ES-I3 (cell line): ENCODE results near the gene KIF17.

ENCODE experiments used
- H3K36me3 ChIP-seq: 2 replicates; pipeline ENCODE4 v1.6.1; 2013; ENCODE audit warnings: mild to moderate bottlenecking, low read length, control low read depth, moderate library complexity; ENCODE audit not compliant: insufficient read depth
- H3K4me1 ChIP-seq: 2 replicates; pipeline ENCODE4 v1.6.1; 2013; ENCODE audit warnings: mild to moderate bottlenecking, control low read depth, low read length; ENCODE audit not compliant: insufficient read depth
- H3K9ac ChIP-seq: 2 replicates; pipeline ENCODE4 v1.6.1; 2013; ENCODE audit warnings: low read depth, mild to moderate bottlenecking, low read length, moderate library complexity
- H3K9me3 ChIP-seq: 2 replicates; pipeline ENCODE4 v1.6.1; 2013; ENCODE audit warnings: mild to moderate bottlenecking, low read length, moderate library complexity; ENCODE audit not compliant: control insufficient read depth, insufficient read depth

The KIF17 gene

GRCh38 chr1:20717452-20718342 lies at the start of gene KIF17:
Gene KIF17, minus strand, starts transcription at chr1:20718007. Its CDS starts 301 bp downstream, at chr1:20717706.
- Histone ChIP-seq H3K36me3 (no peaks in the 10 kb centered on the region), H3K9ac (peak within 1 kb of the TSS; percentile 59), H3K4me1 (0 out of 2 replicates have a peak, but pooled peaks cover 4% of the 10 kb centered on the region), H3K9me3 (no peaks in the 10 kb centered on the region)

DNA sequence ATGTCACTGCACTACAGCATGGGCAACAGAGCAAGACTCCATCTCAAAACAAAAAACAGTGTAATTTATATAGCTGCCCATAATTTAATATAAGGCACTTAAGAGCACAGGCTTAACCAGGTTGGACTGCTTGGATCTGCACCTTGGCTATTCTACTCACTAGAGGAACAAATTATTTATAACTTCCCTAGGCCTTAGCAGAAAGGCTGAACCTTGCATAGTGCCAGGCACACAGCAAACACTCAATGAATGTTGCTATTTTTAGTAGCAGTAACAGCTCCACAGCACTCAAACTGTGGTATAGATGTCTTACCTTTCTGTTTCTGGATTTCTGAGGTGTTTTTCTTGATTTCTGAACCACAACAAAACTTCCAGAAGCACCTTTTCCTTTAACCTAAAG lies 49.5 kb upstream of the KIF17 start:
- peaks cover 44% of the 10 kb centered on the region for H3K36me3 ChIP-seq

DNA sequence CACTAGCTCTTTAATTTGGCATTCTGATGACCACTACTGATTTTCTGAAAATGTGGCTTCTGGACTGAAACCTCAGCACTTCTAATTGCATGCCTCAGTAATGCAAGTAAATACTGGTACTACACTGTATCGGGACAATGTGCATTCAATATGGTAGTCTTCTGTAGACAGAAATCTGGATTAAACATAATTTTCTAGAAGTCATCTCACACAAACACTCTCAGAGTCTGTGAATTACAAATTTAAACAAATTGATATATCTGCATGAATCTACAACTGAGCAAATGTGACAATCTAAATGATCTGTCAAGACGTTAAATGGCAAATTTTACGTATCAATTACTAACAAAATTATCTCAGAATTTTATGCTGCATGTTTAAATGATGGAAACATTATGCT lies 45.6 kb upstream of the KIF17 start:
- Histone ChIP-seq H3K9me3 (no peaks in the 10 kb centered on the region), H3K36me3 (peaks cover 35% of the 10 kb centered on the region)

More for the DNA sequence above, 49.5 kb upstream of the KIF17 start:
- no peak overlapping the region for H3K9ac ChIP-seq
- no peaks in the 10 kb centered on the region for H3K9me3 ChIP-seq
- H3K4me1 ChIP-seq = no peaks in the 10 kb centered on the region

DNA sequence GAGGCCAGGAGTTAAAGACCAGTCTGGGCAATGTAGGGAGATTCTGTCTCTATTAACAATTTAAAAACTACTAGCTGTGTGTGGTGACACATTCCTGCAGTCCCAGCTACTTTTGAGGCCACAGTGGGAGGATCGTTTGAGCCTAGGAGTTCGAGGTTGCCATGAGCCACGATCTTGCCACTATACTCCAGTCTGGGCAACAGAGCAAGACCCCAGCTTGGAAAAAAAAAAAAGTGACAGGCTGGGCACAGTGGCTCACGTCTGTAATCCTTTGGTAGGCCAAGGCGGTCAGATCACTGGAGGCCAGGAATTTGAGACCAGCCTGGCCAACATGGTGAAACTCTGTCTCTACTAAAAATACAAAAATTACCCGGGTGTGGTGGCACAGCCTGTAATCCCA lies 42.5 kb upstream of the KIF17 start:
- H3K4me1 ChIP-seq = no peaks in the 10 kb centered on the region

More for the DNA sequence above, 45.6 kb upstream of the KIF17 start:
- H3K9ac ChIP-seq = no peak overlapping the region
- no peaks in the 10 kb centered on the region for H3K4me1 ChIP-seq

DNA sequence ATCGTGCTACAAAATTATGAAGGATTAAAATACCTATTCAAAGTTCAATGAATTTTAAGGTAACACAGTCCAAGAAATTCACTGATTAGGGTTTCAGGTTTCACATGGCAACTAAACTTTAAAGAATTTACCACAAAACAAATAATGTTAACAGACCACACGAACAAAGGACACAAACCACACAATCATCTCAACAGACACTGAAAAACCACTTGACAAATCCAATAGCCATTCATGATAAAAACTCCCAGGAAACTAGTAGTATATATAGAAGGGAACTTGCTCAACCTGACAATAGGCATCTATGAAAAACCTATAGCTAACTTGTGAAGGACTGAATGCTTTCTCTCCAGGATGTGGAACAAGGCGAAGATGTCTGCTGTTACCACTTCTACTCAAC lies 35.8 kb upstream of the KIF17 start:
- H3K4me1 ChIP-seq = peaks cover 2% of the 10 kb centered on the region; the same call in 1 of the 2 replicates
- no peak overlapping the region for H3K9ac ChIP-seq
- H3K9me3 ChIP-seq = no peaks in the 10 kb centered on the region
- peaks cover 28% of the 10 kb centered on the region for H3K36me3 ChIP-seq

More for the DNA sequence above, 42.5 kb upstream of the KIF17 start:
- Histone ChIP-seq H3K9me3 (no peaks in the 10 kb centered on the region), H3K9ac (no peak overlapping the region), H3K36me3 (peaks cover 38% of the 10 kb centered on the region)

DNA sequence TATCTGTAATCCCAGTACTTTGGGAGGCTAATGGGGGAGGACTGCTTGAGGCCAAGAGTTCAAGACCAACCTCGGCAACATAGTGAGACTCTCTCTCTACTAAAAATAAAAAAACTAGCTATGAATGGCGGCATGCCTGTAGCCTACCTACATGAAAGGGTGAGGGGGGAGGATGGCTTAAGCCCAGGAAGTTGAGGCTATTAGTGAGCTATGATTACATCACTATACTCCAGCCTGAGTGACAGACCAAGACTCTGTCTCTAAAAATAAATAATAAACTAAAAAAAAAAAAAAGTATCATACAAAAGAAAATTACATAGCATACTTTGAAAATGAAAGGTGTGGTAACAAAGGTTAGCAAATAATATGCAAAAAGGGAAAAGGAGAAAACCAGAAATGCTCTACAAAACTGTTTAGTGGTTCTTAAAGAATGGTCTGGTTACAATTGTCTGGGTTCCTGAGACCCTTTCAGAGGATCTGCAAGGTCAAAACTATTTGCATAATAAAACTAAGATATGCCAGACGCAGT lies 33.7 kb upstream of the KIF17 start:
- Histone ChIP-seq H3K4me1 (peaks cover 2% of the 10 kb centered on the region; the same call in 1 of the 2 replicates), H3K9me3 (no peaks in the 10 kb centered on the region), H3K9ac (no peak overlapping the region), H3K36me3 (peaks cover 28% of the 10 kb centered on the region)

DNA sequence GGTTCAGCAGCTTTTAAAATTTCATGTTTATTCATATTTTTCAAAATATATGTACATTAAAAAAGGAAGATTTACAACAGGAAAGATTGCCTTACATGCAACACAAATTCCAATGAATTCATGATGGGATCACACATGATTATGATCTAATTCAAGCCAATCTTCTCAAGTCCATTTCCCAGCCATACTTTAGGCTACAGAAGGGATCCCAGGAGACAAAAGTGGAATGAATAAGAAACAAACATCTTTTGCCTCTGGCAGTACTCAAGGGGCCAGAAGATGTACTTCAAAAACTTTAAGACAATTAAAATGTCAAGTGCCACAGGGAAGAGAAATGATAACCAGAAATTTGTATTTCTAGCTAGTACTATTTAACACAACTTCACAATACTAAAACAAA lies 24.9 kb upstream of the KIF17 start:
- H3K9ac ChIP-seq = no peak overlapping the region
- peaks cover 43% of the 10 kb centered on the region for H3K36me3 ChIP-seq
- H3K4me1 ChIP-seq = no peaks in the 10 kb centered on the region
- no peaks in the 10 kb centered on the region for H3K9me3 ChIP-seq

DNA sequence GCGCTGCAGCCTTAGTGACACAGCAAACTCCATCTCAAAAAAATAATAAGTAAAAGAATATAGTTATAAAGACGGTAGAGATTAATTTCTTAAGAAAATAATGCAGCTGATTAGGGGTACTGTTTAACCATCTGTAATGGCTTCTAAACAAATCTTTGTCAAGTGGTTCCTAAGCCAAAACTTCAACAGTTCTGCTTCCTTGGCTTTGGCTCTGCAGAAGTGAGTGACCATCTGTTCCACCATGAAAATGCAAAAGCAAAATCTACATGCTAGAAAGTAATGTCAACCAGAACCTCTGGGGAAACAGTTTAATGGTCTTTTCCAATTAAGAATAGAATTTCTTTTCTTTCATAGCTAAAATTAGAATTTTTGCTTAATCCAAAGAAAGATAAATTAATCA lies 23.0 kb upstream of the KIF17 start:
- H3K9ac ChIP-seq = no peak overlapping the region
- H3K4me1 ChIP-seq = no peaks in the 10 kb centered on the region
- H3K36me3 ChIP-seq = peaks cover 33% of the 10 kb centered on the region
- no peaks in the 10 kb centered on the region for H3K9me3 ChIP-seq

GRCh38 chr1:20739225-20739624 lies 21.4 kb upstream of the KIF17 start:
- H3K4me1 ChIP-seq = no peaks in the 10 kb centered on the region
- no peaks in the 10 kb centered on the region for H3K9me3 ChIP-seq
- H3K36me3 ChIP-seq = peaks cover 19% of the 10 kb centered on the region
- no peak overlapping the region for H3K9ac ChIP-seq

GRCh38 chr1:20735581-20736111 lies 17.8 kb upstream of the KIF17 start:
- Histone ChIP-seq H3K4me1 (peaks cover 9% of the 10 kb centered on the region; the same call in 1 of the 2 replicates), H3K9ac (no peak overlapping the region), H3K9me3 (no peaks in the 10 kb centered on the region), H3K36me3 (peaks cover 9% of the 10 kb centered on the region; the same call in 1 of the 2 replicates)

- Histone ChIP-seq H3K9ac (peak overlapping the region; percentile 51), H3K9me3 (no peaks in the 10 kb centered on the region), H3K36me3 (no peaks in the 10 kb centered on the region), H3K4me1 (peaks cover 13% of the 10 kb centered on the region)
Measured at GRCh38 chr1:20733360-20733975, 15.7 kb upstream of the KIF17 start.

GRCh38 chr1:20732588-20733359 lies 15.0 kb upstream of the KIF17 start, which contains the start of gene SH2D5:
Gene SH2D5, minus strand, starts transcription at chr1:20732703. Its CDS starts 4,659 bp downstream, at chr1:20728044.
- Histone ChIP-seq H3K36me3 (no peaks in the 10 kb centered on the region), H3K9ac (peak within 1 kb of the TSS; percentile 51), H3K9me3 (no peaks in the 10 kb centered on the region), H3K4me1 (peaks cover 16% of the 10 kb centered on the region)

- Histone ChIP-seq H3K4me1 (peaks cover 22% of the 10 kb centered on the region), H3K36me3 (no peaks in the 10 kb centered on the region), H3K9ac (peak overlapping the region; percentile 51; the same call in 1 of the 2 replicates), H3K9me3 (no peaks in the 10 kb centered on the region)
Measured at GRCh38 chr1:20732071-20732587, 14.3 kb upstream of the KIF17 start.
